Upper lobe of left lung (tissue), 4 donors: ENCODE measurements around the gene GRID1.

Source experiments
- CTCF ChIP-seq, 6 experiments: fragments of 450-650 bp in 4 of 6; fragments of 200-600 bp in 2 of 6; sonication (generic) in 2 of 6; IDR thresholded peaks; one replicate each; pipeline ENCODE4 v1.5.1; 2016 to 2019; ENCODE audit warnings: antibody characterized with exemption in 6 of 6
- POLR2A ChIP-seq, 4 donors: fragments of 450-650 bp; IDR thresholded peaks; one replicate each; pipeline ENCODE4 v1.5.1; 2016 to 2017; ENCODE audit warnings: antibody characterized with exemption in 4 of 4, mild to moderate bottlenecking in 2 of 4
- POLR2AphosphoS5 ChIP-seq, 2 donors: sonication (generic); formaldehyde crosslinking; IDR thresholded peaks; one replicate each; pipeline ENCODE4 v1.5.1; 2017; ENCODE audit warnings: antibody characterized with exemption in 2 of 2

GRCh38 chr10:85621562-85621961 is 745.0 kb downstream of the GRID1 start:
- TF ChIP-seq CTCF (IDR thresholded peaks at IDR 0.05) = no peak
- no peak for TF ChIP-seq POLR2AphosphoS5 (IDR thresholded peaks at IDR 0.05)
- TF ChIP-seq POLR2A (IDR thresholded peaks at IDR 0.05) = no peak
